ENCODE measurements around the gene GIGYF1.
A peak's percentile ranks its signal among the peaks of the same experiment; 100 is the strongest.

The GIGYF1 gene

DNA sequence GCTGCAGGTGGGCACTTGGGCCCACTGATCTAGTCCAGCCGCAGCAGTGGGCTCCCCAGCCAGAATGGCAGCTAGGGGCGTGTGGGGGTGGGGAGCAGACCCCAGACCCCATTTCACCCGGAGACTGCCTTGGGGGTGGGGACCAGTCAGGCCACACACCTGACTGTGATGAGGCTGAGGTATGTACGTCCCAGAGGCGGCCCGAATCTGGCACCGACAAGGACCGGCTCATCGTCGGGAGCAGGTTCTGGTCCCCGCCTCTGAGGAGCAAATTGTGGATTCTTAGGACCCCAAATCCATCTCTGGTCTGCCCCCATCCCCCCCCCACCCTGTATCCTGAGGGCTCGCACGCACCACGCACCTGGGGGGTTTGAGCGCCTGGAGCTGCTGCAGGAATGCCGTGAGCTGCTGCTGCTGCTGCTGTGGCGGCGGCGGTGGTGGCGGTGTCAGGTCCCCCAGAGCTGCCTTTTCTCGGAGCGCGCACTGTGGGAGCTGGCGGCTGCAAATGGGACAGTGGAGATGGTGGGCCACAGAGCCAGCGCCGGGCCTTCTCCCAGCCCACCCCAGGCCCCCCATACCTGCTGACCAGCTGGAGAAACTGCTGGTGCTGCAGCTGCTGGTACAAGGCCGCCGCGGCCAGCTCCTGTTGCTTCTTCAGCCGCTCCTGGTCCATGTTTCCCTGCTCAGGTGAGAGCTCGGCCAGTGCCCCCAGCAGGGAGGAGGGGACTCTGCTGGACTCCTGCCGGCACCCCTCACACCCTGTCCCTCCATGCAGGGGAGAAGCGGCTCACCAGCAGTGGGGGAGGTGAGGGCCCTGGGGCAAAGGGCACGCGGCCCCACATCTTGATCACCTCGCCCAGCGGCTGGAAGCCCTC, 10.2 kb downstream of the GIGYF1 start:
- no peak for DNase-seq

DNA sequence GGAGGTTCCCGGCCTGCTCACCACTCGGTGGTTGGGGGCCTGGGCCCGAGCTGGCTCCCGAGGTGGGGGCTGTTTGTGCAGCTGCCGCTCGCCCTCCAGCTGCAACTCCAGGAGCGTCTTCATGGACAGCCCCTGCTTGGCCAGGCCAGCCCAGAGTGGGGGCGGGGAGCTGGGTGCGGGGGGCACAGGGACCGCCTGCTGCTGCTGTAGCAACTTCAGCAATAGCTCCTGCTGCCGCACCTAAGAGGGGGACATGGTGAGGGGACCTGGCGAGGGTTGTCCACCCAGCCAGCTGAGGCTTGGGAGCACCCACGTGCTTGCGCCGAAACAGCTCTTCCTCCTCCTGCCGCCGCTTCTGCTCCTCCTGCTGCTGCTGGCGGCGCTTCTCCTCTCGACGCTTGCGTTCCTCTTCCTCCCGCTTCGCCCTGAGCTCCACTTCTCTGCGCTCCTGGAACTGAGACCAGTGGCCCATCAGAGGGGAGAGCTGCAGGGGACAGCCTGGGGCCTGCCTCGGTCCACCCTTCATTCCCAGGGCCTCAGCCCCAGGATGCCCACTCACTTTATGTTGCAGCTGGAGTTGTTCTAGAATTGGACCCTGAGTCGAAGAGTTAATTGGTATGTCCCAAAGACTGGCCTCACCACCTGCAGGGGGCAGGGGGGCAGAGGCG, 10.9 kb downstream of the GIGYF1 start:
- no peak for DNase-seq

DNA sequence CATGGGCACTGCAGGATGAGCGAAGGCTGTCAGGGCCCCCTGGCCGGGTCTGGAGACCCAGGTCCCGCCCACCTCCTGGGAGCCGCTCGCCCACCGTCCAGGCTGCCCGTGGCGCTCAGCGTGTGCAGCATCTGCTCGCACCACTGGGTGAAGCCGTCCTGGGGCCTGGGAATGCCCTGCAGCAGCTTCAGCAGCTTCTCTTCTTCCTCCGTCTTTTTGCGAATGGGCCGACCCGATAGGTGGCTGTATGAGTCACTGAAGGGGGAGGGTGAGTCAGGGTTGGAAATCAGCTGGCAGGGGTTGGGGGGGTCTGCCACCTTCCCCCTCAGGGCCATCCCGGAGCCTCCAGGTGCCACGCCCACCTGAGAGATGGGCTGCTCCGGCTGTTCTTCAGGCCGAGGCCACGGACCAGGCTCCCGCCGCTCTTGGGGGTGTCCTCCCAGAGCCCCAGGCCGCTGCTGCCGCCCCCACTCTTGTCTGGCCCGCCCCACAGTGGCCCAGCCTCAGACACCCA, 11.8 kb downstream of the GIGYF1 start:
- no peak for DNase-seq

DNA sequence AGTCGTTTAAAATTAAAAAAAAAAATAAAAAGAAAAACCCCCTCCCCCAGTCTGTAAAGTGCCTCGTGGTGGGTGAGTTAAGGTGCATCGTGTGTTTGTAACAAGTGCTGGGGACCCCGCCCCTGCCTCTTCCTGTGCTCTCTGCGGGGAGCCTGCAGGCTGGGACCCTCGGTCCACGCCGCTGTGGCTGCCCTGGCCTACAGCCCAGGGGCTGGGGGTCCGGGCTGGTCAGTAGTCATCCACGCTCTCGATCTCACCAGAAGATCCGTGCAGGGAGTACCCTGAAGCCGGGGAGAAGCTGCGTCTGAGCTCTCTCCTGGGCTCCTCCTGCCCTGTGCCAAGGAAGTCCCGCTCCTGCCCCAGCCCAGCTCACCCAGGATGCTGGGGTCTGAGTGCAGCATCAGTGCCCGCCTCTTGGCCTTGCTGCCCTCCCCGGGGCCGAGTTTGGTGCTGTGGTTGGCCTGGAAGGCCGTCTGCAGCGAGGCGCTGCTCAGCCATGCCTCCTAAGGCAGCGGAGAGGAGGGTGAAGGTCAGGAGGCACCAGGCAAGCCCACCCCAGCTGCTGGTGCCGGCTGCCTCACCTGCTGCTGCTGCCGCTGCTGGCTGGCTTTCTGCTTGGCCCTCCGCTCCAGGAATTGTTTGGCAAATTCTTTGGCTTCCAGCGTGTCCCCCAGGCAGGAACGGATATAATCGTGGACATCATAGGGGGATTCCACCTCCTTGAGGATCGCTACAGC, 12.4 kb downstream of the GIGYF1 start:
- no peak for DNase-seq

DNA sequence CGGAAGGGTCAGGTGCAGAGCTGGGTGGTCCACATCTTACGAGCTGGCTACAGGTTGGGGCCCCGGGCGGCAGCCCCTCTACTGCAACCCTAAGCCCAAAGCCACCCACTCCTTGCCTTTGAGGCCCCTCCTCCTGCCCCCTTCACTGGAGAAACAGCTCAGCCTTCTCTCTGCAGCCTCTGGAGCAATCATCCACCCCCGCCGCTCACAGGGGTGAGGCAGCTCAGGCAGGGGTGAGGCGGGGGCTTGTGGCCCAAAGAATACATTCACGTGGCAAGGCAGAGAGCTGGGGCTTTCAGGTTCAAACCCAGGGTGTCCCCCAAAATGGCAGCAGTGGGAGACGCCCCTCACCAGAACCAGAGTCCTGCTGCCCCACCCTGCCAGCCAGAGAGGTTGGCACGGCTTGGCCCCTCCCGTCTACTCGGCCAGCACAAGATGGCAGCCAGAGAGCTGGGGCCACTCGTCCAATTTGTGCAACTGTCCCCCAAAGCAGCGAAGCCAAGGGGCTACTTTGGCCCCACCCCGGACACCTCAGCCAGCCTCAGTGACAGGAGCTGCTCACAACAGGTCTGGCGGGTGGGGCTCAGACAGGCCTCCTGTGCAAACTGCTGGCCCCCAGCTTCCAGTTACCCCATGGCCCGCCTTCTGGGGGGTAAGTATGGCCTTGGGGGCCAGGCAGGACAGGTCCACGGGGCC, 13.3 kb downstream of the GIGYF1 start:
- no peak for DNase-seq

DNA sequence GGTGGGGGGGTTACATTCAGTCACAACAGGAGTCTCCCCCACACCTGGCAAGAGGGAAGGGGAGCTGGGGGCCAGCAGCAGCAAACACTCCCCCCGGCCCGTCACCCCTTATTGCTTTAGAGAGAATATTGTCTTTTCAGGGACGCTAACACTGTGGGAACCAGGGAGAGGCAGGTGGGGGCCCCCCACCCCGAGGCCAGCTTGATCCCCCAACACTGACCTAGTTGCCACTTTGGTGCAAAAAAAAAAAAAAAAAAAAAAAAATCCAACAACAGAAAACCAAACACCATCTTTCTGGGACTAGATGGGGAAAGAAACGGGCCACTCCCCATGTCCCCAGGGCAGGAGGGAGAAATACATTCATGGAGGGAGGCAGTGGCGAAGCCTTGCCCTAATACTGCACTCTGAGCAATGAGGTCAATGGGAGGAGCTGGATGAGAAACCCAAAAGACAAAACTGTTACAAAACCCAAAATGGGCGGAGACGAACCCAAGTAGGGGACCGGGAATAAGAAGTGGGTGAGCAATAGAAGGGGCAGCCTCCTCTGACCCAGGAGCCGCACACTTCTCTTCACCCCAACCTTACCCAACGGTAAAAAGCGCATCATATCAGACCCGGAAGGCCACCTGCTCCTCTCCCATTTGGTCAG, 14.0 kb downstream of the GIGYF1 start:
- no peak for DNase-seq

DNA sequence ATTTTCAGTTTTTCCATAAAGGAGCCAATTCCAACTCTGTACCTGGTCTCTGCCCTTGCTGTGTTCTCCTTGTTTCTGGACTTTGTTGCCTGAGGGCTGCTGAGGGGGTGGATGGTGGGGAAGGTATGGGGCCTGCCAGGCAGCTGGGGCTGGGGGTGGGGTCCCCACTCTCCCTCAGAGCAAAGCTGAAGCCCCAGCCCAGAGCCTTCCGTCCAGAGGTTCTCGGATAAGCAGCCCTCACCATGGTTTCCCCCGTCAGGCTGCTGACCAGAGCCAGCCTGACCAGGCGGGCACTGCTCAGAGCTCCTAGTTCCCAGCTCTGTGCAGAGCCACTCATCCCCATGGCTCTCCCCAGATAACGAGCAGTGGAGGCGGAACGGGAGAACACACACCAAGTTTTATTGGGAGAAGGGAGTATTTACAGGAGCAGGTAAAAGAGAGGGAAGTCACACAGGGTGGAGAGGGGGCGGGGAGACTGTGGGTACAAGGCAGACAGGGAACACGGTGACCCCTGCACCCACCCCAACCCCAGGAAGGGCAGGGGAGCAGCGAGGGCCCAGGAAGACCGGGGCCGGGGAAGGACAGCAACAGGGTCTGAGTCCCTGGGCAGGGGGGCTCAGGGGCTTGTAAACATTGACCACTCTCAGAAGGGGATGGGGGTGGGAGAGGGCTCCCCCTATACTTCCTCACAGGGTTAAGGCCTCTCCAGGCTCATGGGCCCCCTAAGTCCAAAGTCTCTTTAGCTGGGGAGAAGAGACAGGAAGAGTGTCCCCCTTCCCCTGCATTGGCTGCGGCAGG, 14.7 kb downstream of the GIGYF1 start:
- no peak for DNase-seq

DNA sequence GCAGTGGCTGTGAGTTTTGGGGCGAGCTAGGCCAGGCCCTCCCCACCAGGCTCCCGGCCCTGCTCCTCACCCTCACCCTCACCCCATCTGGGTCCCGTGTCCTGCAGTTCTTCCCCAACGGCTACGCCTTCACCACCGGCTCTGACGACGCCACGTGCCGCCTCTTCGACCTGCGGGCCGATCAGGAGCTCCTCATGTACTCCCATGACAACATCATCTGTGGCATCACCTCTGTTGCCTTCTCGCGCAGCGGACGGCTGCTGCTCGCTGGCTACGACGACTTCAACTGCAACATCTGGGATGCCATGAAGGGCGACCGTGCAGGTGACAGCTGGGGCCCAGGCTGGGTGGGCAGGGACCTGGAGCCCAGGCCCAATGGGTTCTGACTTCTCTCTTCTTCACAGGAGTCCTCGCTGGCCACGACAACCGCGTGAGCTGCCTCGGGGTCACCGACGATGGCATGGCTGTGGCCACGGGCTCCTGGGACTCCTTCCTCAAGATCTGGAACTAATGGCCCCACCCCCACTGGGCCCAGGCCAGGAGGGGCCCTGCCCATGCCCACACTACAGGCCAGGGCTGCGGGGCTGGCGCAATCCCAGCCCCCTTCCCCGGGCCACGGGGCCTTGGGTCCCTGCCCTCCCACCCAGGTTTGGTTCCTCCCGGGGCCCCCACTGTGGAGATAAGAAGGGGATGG, 15.6 kb downstream of the GIGYF1 start:
- no peak for DNase-seq

DNA sequence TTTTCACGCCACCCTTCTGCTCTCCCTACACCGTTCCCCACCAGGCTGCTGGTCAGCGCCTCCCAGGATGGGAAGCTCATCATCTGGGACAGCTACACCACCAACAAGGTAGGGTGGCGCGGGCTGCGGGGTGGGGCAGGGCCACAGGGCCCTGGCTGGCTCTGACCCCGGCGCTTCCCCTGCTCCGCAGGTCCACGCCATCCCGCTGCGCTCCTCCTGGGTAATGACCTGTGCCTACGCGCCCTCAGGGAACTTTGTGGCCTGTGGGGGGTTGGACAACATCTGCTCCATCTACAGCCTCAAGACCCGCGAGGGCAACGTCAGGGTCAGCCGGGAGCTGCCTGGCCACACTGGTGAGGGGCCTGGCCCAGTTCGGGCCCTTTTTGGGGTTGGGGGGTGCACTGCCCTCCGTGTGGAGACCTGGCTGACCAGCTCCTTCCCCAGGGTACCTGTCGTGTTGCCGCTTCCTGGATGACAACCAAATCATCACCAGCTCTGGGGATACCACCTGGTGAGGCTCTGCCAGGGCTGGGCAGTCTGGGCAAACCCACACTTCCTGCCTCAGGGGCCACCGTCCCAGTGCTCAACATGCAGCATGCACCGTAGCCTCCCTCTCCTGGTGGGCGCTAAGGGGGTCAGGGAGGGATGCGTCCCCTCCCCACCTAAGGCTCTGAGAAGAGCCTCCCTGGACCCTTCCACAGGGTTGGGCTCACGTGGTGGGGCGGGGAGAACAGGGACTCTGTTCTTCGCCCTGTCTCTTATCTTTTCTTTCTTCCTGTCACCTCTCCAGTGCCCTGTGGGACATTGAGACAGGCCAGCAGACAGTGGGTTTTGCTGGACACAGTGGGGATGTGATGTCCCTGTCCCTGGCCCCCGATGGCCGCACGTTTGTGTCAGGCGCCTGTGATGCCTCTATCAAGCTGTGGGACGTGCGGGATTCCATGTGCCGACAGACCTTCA, 16.5 kb downstream of the GIGYF1 start:
- DNase-seq, result no peak

DNA sequence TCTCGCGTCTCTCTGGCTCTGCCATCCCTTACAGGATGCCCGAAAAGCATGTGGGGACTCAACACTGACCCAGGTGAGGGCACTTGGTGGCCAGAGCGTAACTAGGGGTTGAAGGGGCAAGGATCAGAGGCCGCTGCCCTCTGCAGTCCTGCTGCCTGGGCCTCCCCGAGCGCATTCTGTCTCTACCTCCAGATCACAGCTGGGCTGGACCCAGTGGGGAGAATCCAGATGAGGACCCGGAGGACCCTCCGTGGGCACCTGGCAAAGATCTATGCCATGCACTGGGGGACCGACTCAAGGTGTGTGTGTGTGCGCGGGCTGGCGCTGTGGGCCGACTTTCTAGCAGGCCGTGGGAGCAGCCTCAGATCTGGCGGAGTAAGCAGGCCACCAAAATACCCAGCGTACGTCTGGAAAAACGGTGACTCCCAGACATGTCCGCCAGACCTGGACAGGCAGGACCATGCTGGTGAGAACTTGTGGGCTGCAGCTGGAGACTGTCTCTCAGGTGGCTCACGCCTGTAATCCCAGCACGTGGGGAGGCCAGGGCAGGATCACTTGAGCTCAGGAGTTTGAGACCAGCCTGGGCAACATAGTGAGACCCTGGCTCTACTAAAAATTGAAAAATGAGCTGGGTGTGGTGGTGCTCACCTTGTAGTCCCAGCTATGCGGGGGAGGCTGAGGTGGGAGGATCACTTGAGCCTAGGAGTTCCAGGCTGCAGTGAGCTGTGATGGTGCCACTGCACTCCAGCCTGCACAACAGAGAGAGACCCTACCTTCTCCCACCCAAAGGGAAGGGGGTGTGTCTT, 17.3 kb downstream of the GIGYF1 start:
- no peak for DNase-seq

DNA sequence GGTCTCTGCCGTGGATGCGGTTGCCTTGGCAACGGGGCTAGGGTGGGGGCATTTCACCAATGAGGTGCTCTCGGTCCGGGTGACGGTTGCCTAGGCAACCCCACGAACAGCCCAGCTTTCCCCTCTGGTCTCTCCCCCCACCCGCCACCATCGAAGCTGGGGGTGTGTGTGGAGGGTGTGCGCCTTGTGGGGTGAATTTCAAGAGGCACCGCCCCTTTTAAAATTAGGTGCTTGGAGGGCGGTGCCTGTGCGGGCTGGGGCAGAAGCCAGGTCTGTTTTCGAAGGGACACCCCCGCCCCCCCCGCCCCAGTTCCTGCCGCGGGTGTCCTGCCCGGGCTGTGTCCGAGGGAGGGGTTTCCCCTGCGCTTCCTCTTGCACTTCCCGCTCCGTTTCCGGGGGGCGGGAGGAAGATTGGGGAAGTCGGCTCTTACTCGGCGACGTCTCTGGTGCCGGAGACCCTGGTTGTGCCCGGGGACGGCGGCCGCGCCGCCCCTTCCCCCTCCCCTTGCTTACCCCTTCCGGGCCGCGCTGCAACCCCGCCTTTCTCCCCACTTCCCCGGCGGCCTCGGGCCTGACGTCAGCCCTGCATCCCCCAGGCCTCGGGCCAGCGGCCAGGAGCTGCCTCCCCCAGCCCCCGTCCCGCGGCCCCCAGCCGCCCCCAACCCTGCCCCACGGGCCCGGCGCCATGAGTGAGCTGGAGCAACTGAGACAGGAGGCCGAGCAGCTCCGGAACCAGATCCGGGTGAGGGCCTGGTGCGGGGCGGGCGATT, 18.3 kb downstream of the GIGYF1 start:
- DNase-seq, result peak; percentile 78

DNA sequence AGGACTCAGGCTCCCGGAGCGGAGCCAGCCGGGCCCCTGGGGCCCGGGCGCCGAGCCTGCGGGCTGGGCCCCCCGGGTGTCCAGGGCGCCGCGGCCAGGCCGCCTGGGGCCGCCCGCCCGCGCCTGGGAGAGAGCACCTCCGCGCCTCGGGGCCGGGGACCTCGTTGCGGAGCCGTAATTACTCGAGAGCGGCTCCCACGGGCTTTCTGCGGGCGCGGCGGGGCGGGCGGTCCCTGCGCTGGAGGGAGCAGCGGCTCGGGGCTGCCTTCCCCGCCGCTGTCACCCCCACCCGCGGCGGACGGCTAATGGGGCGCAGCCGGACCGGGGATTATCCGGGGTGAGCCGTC, 19.0 kb downstream of the GIGYF1 start:
- DNase-seq, result no peak

DNA sequence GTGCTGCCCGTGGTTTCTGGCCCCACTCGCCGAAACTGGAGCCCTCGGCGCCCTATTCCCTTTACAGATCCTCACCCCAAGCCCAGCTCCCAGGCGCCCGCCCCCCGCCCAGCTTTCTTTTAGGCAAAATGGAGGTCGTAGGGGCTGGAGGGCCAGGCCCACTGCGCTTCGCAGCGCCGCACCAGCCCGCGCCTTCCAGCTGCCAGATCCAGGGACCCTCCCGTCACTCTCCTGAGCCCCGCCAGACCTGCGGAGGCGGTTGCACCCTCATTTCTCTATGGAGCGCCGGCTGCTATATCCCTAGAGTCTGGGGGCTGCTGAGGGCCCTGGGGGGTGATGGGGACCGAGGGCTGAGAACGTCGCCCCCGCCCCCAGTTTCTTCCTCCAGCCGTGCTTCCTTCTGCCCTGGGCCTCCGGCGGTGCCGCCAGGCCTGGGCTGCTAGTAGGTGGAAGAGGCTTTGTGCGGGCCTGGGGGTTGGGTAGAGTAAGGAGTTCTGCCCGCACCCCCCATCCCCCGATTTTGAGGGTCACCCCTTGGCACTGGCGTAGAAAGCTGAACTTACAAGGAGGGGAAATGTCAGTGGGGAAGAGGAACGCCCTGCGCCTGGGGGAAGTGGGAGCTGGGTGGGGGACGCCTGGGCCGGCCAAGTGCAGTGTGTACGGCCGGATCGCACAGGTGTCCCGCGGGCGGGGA, 19.5 kb downstream of the GIGYF1 start:
- DNase-seq, result no peak

DNA sequence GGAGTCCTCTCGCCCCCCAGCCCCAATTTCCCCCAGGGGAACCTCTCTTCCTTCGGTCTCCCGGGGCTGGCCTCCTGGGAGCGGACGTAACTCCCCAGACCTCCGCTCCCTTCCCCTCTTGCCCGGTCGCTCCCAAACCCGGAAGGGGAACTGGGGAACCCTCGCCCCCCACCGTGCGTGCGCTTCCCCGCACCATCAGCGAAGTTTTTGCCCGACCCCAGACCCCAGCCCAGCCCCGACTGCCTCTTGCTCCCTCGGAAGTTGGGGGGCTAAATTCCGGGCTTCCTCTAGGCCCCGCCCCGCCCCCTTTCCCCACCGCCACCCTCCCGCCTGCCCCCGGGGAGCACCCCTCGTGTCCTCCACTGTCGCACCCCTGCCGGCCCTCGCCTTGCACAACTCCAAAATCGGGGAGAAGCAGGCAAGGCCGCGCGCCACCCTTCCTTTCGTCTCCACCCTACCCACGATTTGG, 20.1 kb downstream of the GIGYF1 start:
- no peak for DNase-seq

DNA sequence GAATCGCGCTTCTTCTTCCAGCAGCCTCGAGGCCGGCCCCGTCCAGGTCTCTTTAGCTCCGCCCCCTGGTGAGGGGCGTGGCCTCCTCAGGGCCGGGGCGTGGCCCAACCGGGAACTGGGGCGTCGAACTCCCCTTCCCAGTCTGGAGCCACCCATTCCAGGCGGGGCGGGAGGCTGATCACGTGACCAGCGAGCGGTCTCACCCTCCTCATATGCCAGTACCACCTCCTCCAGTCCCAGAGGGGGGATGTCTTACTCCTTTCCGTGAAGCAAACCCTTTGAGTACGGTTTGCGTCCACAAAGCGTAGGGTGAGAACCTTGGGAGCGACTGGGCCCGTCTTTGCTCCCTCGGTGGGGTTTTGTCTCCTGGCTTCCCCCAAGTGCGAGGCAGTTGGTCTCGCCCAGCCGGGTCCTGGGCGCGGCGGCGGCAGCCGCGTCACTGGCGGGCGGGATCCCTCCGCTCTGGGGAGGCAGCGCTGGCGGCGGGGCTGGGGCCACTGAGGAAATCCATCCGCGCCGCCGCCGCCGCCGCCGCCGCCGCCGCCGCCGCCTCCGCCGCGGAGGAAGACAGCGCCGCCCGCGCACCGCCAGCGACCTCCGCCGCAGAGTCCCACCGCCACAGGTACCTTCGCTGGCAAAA, 20.6 kb downstream of the GIGYF1 start, which contains the start of gene GNB2:
GNB2 (plus strand) TSS at position 439 of the 640 bp plus-strand sequence. CDS start 2,526 bp downstream, outside the sequence.
- peak; percentile 95 for DNase-seq

All from NCI-H1105 treated with DMSO at 0.1 percent for 48 hours (cell line).